Measurements from ENCODE around the gene GPER1. TPM values are rescaled to one million over a fixed set of nuclear protein-coding genes. Genes with fewer than 3 reads are reported as not detected.

Gene GPER1
- total RNA-seq, 1 experiment from 2014 or later: 0.14 TPM

DNA sequence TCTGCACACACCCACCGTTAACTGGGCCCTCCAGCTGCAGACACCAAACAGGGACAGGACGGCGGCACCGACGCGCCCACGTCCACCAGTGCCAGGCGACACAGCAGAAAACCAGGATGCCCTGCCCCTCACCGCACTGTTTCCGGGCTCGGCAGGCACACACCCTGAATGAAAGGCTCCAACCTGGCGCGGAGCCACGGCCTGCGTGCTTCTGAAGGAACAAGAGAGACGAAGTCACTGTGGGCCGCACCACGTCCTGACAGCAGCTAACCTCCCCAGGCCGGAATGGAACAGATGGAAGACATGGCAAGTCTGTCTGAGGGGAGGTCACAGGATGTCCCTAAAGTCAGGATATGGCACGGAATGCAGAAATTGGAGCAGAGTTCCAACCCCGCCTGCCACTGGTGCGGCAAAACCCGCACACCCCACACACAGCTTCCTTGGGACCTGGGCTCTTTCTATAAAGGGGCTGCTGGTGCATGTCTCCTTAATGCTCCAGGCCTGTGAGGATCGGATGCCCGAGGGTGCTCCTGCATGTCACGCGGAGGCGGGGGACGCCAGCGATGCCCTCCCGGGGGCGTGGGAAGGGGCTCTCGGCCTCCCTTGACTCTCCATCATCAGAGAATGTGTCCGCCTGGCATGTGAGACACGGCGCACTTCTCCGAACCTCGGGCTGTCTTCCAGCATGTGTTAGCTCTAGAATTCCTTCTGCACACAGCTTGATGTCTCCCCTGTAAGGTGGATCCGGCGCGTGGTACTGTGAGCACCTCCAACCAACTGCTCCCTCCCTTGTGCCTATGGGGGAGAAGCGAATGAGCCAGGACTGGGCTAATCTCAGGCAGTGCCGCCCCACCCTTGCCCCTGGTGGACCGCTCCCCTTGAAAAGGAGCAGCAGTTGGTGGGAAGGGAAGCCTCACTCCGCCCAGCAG, 3.9 kb upstream of the GPER1 start:
- Histone ChIP-seq H3K27me3 (ENCODE audit: control insufficient read depth, insufficient read depth, low read length) (no peaks in the 10 kb centered on the region), H3K4me3 (ENCODE audit: insufficient read depth, low read depth, low read length) (no peak overlapping the region), H3K36me3 (replicated peaks; ENCODE audit: control insufficient read depth, insufficient read depth, low read length) (no peaks in the 10 kb centered on the region; the same call in 1 of the 2 replicates)
- no peak for DNase-seq

DNA sequence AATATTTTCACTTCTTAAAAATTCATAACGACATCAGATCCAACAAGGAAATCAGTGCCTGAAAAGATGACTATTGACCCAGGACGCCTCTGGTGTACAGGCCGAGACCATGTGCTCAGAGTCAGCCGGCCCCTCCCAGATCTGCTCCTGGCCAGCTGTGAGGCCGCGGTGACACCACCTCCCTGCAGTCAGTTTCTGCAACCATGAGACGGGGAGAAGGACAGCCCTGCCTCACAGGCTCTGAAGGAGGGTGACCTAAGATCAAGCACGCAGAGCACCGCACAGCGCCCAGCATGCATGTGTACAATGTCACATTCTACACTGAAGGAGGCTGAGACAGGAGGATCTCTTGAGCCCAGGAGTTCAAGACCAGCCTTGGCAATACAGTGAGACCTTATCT, 2.6 kb upstream of the GPER1 start:
- Histone ChIP-seq H3K27me3 (ENCODE audit: control insufficient read depth, insufficient read depth, low read length) (no peaks in the 10 kb centered on the region), H3K4me3 (ENCODE audit: insufficient read depth, low read depth, low read length) (no peak overlapping the region), H3K36me3 (replicated peaks; ENCODE audit: control insufficient read depth, insufficient read depth, low read length) (no peaks in the 10 kb centered on the region)
- no peak for DNase-seq

DNA sequence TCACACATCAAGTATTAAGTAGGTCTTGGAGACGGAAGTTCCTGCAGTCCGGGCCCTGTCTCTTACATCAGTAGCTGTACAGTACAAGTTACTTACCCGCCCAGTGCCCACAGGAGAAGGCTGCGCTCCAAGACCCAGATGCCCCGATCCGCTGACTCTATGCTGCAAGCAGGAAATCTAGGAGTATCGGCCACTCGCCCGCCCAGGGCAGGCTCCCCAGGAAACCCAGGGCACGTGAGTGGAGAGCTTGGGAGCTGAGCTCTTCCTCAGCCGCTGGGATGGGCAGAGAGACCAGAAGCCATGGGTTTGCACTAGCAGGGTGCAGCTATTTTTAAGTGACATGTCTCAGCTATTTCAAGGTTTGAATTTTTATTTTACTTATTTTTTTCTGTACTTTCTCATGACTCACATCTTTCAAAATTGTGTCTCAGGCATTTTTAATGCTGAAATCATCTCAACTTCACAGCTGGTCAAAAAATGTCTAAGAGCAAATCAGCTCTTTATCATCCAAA, 1.9 kb upstream of the GPER1 start:
- no peak for DNase-seq
- H3K4me3 ChIP-seq (ENCODE audit: insufficient read depth, low read depth, low read length): no peak overlapping the region
- H3K27me3 ChIP-seq (ENCODE audit: control insufficient read depth, insufficient read depth, low read length): no peaks in the 10 kb centered on the region
- no peaks in the 10 kb centered on the region for H3K36me3 ChIP-seq (replicated peaks; ENCODE audit: control insufficient read depth, insufficient read depth, low read length)

DNA sequence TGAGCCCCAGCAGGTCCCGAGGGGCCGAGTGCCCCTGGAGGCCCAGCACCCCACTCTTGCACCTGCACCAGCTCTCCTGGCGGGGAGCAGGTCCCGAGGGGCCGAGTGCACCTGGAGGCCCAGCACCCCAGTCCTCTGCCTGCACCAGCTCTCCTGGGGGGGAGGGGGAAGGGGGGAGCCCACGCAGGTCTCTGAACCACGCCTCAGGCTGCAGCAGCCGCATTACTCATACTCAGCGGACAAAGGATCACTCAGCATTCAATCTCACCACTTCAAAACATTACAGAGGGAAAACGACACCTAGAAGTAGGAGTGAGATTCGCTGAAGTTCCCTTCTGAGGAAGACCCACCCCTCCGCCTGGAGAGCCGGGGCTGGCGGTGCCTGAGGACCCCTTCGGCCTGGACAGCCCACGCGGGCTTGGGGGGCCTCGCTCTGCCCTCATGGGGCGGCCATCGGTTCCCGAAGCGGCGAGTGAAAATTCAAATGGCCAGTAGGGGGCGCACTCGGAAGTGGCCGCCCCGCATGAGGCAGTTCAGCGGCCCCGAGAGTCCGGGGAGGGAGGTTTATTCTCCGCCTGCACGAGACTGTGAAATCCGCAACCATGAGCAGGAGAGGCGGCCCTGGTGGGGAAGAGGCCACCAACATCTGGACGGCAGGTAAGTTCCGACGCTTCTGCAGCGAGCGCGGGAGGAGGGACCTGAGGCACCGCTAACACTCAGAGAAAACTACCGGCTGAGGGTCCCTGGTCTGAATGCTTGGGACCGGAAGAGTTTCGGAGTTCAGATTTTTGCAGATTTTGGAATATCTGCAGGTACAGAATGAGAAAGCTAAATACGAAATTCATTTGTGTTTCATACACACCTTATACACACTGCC, 1.1 kb upstream of the GPER1 start:
- Histone ChIP-seq H3K36me3 (replicated peaks; ENCODE audit: control insufficient read depth, insufficient read depth, low read length) (peaks cover 1% of the 10 kb centered on the region; the same call in 1 of the 2 replicates), H3K4me3 (ENCODE audit: insufficient read depth, low read depth, low read length) (no peak overlapping the region), H3K27me3 (ENCODE audit: control insufficient read depth, insufficient read depth, low read length) (no peaks in the 10 kb centered on the region)
- peak; percentile 98 for DNase-seq

DNA sequence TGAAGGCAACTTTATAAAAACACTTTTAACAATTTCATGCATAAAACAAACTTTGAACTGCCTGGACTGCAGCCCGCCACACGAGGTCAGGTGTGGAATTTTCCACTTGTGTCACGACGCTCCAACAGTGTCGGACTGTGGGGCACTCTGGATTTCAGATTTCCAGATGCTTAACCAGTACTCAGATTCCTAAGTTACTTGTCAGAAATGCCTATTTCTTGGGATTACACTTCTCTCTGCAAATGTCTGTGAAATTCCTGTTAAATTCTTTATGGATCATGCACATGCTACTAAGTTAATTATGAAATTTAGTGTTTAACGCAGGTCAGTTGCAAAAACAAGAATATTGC, 473 bp upstream of the GPER1 start:
- no peak for DNase-seq
- no peaks in the 10 kb centered on the region for H3K27me3 ChIP-seq (ENCODE audit: control insufficient read depth, insufficient read depth, low read length)
- H3K4me3 ChIP-seq (ENCODE audit: insufficient read depth, low read depth, low read length): no peak overlapping the region
- H3K36me3 ChIP-seq (replicated peaks; ENCODE audit: control insufficient read depth, insufficient read depth, low read length): peaks cover 3% of the 10 kb centered on the region; the same call in 1 of the 2 replicates

DNA sequence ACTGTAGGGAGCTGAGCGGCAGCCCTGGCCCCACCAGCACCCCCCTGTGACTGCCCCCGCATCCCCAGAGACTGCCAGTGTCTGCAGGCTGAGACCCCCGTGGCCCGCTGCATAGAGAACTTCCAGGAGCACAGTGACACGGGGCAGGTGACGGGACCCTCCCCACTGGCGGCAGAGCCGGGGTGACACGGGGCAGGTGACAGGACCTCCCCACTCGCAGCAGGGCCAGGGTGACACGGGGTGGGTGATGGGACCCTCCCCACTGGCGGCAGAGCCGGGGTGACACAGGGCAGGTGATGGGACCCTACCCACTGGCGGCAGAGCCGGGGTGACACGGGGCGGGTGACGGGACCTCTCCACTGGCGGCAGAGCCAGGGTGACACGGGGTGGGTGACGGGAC, 2.3 kb downstream of the GPER1 start:
- DNase-seq: no peak
- H3K36me3 ChIP-seq (replicated peaks; ENCODE audit: control insufficient read depth, insufficient read depth, low read length): peaks cover 3% of the 10 kb centered on the region; the same call in 1 of the 2 replicates
- no peaks in the 10 kb centered on the region for H3K27me3 ChIP-seq (ENCODE audit: control insufficient read depth, insufficient read depth, low read length)
- H3K4me3 ChIP-seq (ENCODE audit: insufficient read depth, low read depth, low read length): no peak overlapping the region

DNA sequence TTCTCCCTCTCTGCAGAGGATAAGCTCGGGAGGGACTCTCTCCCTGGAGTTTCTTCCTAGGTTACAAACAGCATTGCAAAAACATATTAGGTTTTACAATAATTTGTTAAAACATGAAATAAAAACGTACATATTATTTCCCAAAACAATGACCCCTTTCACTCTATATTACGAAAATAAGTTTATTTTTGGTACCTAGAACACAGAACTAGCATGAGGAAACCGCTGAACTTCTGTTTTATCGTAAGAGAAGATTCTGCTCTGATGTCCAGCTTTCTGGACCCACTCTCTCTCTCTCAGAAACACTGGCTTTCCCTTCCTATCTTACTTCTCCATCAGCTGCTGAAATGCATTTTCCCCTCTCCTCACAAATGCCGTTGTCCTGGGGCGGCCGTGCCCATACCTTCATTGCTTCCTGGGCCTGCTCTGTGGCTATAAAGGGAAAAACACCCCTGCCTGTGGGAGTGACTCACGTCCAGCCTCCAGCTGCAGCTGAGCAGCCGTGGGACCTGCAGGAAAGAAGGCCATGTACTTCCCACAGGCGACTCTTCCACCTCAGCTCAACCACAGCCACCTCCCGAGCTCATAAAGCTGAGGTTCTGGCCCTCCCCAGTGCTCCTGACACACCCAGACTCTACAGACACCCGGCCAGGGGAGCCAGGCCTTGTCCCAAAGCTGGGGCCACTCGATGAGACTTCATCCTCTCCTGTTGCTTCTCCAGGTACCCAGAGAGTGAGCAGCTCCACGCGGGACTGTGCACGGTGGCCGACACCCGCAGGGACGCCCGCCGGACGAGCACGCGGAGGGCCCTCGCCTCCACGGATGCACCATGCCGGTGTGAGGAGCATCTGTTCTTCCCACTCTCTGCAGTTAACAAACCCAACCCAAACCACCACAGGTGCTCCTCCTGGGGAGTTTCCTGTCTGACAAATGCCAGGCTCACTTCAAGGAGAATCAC, 3.1 kb downstream of the GPER1 start:
- no peaks in the 10 kb centered on the region for H3K27me3 ChIP-seq (ENCODE audit: control insufficient read depth, insufficient read depth, low read length)
- no peak overlapping the region for H3K4me3 ChIP-seq (ENCODE audit: insufficient read depth, low read depth, low read length)
- H3K36me3 ChIP-seq (replicated peaks; ENCODE audit: control insufficient read depth, insufficient read depth, low read length): peaks cover 3% of the 10 kb centered on the region; the same call in 1 of the 2 replicates
- no peak for DNase-seq

DNA sequence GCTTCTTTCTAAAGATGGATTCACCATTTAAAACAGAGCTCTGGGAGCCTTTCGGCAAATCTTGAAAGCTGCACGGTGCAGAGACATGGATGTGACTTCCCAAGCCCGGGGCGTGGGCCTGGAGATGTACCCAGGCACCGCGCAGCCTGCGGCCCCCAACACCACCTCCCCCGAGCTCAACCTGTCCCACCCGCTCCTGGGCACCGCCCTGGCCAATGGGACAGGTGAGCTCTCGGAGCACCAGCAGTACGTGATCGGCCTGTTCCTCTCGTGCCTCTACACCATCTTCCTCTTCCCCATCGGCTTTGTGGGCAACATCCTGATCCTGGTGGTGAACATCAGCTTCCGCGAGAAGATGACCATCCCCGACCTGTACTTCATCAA, 3.7 kb downstream of the GPER1 start:
- no peaks in the 10 kb centered on the region for H3K27me3 ChIP-seq (ENCODE audit: control insufficient read depth, insufficient read depth, low read length)
- no peak overlapping the region for H3K4me3 ChIP-seq (ENCODE audit: insufficient read depth, low read depth, low read length)
- no peak for DNase-seq
- H3K36me3 ChIP-seq (replicated peaks; ENCODE audit: control insufficient read depth, insufficient read depth, low read length): peaks cover 3% of the 10 kb centered on the region; the same call in 1 of the 2 replicates

DNA sequence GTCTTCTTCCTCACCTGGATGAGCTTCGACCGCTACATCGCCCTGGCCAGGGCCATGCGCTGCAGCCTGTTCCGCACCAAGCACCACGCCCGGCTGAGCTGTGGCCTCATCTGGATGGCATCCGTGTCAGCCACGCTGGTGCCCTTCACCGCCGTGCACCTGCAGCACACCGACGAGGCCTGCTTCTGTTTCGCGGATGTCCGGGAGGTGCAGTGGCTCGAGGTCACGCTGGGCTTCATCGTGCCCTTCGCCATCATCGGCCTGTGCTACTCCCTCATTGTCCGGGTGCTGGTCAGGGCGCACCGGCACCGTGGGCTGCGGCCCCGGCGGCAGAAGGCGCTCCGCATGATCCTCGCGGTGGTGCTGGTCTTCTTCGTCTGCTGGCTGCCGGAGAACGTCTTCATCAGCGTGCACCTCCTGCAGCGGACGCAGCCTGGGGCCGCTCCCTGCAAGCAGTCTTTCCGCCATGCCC, 4.3 kb downstream of the GPER1 start:
- H3K4me3 ChIP-seq (ENCODE audit: insufficient read depth, low read depth, low read length): no peak overlapping the region
- peaks cover 3% of the 10 kb centered on the region; the same call in 1 of the 2 replicates for H3K36me3 ChIP-seq (replicated peaks; ENCODE audit: control insufficient read depth, insufficient read depth, low read length)
- no peaks in the 10 kb centered on the region for H3K27me3 ChIP-seq (ENCODE audit: control insufficient read depth, insufficient read depth, low read length)
- no peak for DNase-seq

DNA sequence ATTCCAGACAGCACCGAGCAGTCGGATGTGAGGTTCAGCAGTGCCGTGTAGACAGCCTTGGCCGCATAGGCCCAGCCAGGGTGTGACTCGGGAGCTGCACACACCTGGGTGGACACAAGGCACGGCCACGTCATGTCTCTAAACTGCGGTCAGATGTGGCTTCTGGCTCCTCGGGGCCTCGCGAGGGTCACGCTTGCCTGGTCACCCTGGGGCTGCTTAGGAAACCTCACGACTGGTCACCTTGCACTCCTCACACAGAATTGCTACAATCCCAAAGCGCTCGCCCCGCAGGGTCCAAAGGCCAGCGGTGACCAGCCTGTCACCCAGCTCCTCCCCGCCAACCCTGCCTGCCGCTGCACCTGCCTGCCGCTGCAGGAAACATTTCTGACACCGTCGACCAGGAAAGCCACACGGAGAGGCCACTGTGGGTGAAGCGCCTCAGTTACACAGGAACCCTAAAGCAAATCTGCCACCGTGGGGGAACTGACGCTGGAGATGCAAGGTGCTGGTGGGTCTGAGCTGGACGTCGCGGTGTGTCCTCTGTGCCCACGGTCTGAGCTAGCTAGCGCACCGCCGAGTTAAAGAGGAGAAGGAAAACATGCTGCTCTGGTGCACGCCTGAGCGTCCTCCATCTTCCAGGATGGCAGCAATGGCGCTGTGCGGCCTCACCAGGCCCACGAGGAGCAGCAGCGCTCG, 5.0 kb downstream of the GPER1 start:
- Histone ChIP-seq H3K4me3 (ENCODE audit: insufficient read depth, low read depth, low read length) (no peak overlapping the region), H3K27me3 (ENCODE audit: control insufficient read depth, insufficient read depth, low read length) (no peaks in the 10 kb centered on the region), H3K36me3 (replicated peaks; ENCODE audit: control insufficient read depth, insufficient read depth, low read length) (peaks cover 3% of the 10 kb centered on the region)
- DNase-seq: no peak

DNA sequence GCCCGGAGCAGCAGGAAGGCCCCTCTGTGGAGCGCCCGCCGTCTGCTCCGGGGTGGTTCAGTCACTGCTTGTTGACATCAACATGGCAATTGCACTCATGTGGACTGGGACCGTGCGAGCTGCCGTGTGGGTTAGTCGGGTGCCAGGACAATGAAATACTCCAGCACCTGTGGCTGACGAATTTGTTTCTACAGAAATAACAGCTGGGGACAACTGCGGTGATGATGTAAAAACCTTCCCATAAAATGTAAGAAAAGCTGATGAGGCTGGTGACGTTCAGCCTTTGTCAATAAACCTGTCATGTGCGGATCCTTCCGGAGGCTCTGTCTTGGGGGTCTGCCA, 5.6 kb downstream of the GPER1 start:
- DNase-seq: no peak
- Histone ChIP-seq H3K27me3 (ENCODE audit: control insufficient read depth, insufficient read depth, low read length) (no peaks in the 10 kb centered on the region), H3K36me3 (replicated peaks; ENCODE audit: control insufficient read depth, insufficient read depth, low read length) (peaks cover 5% of the 10 kb centered on the region), H3K4me3 (ENCODE audit: insufficient read depth, low read depth, low read length) (no peak overlapping the region)

DNA sequence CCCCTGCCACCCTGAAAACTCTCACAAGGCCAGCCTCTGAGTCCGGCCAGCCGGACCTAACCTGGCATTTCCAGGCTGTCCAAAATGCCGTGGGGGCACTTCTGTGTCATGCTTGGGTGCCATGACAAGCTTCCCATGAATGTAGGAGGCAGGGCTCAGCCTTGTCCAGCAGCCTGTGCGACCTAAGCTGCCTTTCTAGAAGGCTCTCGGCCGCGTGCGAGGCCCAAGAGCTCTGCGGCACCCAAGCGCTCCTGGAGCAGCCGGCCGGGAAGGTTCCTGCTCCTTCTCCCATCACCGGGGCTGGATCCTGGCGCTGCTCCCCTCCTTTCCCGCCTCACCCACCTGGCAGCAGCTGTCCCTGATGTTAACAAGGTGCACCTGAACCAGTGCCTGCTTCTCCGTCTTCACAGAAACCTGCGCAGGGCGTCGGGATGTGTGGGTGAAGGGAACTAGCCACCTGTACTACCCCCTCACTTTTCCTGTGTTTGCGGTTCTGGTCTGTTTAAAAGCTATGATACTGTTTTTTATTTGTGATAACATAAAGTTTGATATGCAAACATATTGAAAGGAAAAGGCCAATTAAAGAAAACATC, 6.1 kb downstream of the GPER1 start:
- Histone ChIP-seq H3K36me3 (replicated peaks; ENCODE audit: control insufficient read depth, insufficient read depth, low read length) (peaks cover 5% of the 10 kb centered on the region), H3K27me3 (ENCODE audit: control insufficient read depth, insufficient read depth, low read length) (no peaks in the 10 kb centered on the region), H3K4me3 (ENCODE audit: insufficient read depth, low read depth, low read length) (no peak overlapping the region)
- DNase-seq: no peak

DNA sequence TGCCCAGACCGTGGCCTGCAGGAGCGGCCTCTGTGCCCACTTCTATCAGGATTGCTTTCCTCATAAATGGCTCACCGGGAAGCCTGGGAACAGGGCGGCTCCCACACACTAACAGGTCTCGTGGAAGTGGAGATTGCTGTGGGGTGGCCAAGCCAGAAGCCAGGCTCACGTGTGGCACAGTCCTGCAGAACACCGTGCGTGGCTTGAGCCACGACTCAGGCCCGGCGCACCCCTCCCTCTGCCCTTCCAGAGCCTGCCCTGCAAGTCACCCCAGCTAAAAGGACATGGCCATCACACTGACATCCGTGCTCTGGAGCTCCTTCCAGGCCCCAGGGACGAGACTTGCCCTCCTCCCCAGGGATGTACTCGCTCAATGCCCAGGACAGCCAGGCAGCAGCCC, 7.0 kb downstream of the GPER1 start:
- Histone ChIP-seq H3K27me3 (ENCODE audit: control insufficient read depth, insufficient read depth, low read length) (no peaks in the 10 kb centered on the region), H3K36me3 (replicated peaks; ENCODE audit: control insufficient read depth, insufficient read depth, low read length) (peaks cover 5% of the 10 kb centered on the region), H3K4me3 (ENCODE audit: insufficient read depth, low read depth, low read length) (no peak overlapping the region)
- DNase-seq: no peak

Data from H7 (cell line).